GM19395 (cell line): Measurements from ENCODE around the gene SLC9B2.
A peak's percentile ranks its signal among the peaks of the same experiment; 100 is the strongest.
"Not testable (repeated sequence)": the region's sequence is repeated elsewhere in the genome, so short reads cannot be mapped to it uniquely, and the experiment has no call there.

ENCODE experiments used
- ATAC-seq: cut with Tn5 transposase; IDR thresholded peaks from one replicate; pipeline ENCODE4 v1.9.1; 2021; ENCODE audit warnings: mild to moderate bottlenecking, moderate library complexity; ENCODE audit not compliant: unreplicated experiment

The SLC9B2 gene

DNA sequence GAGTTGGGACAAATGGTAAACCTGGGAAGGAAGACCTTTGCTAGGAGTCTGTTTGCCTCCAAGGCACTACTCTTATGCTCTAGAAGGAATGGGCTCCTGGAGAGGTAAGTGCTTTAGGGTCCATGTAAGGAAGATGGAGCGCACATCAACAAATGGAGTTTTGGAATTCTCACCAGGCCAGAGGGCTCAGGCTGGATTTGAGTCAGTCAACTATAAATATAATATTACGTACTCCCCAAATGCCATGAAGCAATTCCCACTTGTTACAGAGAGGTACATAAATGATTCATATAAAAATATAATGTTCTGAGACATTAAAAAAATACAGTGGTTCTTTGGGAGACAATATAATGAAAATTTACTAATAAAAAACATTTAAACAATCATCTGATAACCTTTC is 55.4 kb downstream of the SLC9B2 start:
- no peak for ATAC-seq

DNA sequence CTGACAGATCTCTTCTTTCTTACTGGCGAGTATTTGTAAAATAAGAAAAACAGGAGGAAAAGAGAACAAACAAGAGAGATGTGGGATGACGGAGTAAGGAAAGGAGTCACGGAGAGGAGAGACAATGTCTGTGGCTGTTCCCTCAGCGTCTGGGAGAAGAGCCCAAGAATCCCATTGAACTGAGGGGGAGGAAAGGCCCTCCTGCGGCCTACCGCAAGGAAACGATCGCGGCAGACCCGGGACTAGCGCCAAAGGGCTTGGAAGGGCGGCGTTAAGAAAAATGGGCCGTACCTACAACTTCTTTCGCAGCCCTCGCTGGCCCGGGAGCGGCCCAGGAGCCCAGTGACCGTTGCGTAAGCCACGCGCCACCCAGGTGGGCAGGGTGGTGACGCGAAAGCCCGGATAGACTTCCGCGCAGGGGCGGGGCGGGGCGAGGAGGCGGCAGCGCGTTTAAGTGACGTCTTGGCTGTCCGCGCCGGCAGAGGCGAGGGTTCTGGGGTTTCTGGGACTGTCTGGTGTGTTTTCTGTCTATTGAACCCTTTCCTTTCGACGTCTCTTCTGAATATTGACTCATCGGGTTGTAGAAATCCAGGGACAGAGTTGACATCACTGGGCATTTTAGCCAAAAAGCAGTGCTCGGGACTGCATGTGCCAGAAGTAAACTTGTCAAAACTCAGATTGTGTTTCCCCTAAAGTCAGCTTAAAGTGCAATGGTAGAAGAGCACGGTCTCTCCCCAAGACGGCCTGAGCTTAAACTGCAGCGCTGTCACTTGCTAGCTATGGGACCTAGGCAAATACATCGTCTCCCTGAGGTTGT is 57.0 kb downstream of the SLC9B2 start, which contains the start of gene SLC9B1:
TSS of gene SLC9B1 (minus strand) at position 398 of the 817 bp plus-strand sequence. CDS start 27,994 bp downstream, outside the sequence.
- ATAC-seq = peak; percentile 98

DNA sequence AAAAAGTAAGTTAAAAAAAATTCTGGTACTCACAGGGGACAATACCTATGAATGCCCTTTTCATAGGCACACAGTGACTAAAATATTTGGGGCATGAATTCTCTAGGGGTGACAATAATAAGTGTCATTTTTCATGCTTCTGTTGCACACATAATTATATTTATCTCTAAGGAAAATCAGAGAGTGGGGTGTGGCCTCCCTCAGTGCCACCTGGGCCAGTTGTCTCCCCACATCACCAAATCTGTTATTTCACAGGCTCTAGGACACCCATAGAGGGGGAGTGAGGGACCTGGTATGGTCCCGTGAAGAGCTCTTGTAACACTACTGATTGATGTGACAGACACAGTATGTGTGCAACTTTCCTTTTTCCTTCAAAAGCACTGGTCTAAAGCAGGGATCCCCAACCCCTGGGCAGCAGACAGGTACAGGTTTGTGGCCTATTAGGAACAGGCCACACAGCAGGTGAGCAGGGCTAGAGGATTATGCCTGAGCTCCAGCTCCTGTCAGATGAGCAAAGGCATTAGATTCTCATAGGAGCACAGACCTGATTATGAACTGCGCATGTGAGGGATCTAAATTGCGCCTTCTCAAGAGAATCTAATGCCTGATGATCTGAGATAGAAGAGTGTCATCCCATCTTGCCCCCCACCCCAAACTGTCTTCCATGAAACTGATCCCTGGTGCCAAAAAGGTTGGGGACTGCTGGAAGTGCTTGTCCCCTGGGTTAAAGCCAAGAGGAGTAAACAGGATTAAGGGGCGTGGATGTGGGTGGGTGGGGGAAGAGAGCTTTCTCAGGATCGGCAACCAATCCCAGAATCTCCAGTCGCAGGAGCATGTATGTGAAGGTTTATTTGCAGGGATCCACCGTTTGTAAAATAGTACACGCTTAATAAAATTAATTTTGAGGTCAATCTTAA is 57.9 kb downstream of the SLC9B2 start:
- peak; percentile 0 for ATAC-seq

DNA sequence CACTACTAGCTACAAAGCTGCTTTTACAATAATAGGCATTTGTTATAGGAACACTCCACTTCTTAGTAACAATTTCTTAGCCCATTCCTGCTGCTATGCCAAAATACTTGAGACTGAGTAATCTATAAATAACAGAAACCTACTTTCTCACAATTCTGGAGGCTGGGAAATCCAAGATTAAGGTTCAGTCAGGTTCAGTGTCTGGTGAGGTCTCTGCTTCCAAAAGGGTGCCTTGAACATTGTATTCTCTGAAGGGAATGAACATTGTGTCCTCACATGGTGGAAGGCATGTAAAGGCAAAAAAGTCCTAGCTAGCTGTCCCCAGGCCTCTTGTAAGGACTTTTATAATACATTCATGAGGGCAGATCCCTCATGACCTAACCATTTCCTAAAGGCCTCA is 64.0 kb downstream of the SLC9B2 start:
- ATAC-seq = no peak

DNA sequence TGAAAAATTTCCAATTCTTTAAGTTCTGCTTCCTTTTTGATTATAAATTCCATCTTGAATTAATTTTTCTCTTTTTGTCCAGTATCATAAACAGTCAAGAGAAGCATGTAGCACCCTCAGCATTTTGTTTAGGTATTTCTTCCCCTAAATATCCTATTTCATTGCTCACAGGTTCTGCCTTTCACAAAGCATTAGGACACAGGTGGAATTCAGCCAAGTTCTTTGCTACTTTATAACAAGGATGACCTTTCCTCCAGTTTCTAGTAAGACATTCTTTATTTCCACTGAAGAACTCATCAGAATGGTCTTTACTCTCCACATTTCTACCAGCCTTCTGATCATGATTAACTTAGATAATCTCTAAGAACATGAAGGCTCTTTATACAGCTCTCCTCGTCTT is 64.5 kb downstream of the SLC9B2 start:
- ATAC-seq = no peak

DNA sequence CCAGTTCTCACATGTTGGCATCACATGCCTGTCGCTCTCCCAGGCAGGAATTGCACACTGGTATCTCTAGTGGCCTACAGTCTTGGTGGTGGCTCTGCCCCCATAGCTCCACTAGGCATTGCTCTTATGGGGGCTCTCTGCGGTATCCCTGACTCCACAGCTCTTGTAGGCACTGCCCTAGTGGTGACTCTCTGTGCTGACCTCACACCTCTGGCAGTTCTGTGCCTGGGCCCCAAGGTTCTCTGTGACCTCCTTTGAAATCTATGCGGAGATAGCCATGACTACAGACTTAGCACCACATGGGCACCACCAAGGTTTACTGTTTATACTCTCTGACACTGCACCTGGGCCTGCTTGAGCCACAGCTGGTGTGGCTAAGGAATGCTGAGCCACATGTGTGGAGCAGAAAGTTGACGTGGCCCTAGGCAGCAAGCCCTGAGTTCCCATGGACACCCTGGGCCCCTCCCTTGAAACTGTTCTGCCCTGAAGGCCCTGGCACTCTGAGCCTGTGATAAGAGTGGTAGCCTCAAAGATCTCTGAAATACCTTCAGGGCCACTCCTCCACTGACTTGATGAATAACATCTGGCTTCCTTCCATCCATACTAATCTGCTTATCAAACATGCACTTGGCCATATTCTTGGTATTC is 65.1 kb downstream of the SLC9B2 start:
- no peak for ATAC-seq

DNA sequence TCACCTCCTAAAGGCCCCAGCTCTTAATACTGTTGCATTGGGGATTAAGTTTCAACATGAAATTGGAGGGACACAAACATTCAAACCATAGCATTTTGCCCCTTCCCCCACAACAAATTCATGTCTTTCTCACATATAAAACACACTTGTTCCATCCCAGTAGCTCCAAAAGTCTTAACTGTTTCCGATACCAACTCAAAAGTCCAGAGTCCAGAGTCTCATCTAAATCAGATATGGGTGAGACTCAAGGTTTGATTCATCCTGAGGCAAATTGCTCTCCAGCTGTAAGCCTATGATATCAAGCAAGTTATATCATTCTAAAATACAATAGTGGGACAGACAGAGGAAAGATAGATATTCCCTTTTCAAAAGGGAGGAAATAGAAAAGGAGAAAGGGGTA is 65.8 kb downstream of the SLC9B2 start:
- ATAC-seq = no peak

DNA sequence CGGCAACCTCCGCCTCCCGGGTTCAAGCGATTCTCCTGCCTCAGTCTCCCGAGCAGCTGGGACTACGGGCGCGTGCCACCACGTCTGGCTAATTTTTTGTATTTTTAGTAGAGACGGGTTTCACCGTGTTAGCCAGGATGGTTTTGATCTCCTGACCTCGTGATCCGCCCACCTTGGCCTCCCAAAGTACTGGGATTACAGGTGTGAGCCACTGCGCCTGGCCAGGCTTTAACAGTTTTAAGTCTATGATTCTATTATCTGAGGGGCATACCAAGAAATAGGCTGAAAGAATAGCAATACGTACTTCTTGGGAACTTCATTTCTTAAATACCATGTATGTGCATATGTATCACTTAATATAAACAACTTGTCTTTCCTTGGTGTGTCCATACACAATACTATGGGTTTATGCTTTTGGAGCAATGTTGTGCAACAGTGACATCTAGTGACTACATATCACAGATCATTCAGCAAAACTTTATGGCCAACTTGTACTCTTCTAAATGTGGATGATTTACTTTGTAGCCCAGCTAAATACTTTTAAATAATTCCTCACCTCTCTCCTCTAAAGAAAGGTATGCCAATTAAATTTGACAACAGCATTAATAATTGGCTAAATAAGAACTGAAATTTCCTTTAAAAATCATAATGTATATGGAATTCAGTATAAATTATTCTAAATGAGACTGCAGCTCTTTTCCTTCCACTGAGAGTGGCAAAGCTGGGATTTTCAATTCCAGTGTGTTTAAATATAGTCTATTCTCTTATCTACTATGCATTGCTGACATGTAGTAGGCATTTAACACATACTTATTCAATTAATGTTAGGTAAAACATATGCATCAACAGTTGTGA is 67.5 kb downstream of the SLC9B2 start:
- ATAC-seq = peak; percentile 96

DNA sequence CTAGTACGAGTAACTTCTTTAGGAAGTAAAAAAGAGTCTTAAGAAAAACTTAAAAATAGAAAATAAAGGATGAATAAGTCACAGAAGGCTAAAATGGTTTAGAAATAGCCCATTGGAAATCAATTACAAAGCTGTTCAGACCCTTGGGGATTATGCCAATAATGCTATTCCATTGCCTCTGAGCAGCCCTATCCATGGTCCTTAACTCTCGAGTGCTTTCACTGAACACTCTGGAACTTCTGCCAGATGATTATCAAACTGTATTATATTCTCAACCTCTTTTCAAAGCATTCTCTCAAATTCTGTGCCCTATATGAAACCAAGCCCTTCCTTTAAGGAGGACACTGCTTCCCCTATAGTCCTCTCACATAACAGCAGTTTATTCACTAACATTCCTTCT is 74.0 kb downstream of the SLC9B2 start:
- no peak for ATAC-seq

DNA sequence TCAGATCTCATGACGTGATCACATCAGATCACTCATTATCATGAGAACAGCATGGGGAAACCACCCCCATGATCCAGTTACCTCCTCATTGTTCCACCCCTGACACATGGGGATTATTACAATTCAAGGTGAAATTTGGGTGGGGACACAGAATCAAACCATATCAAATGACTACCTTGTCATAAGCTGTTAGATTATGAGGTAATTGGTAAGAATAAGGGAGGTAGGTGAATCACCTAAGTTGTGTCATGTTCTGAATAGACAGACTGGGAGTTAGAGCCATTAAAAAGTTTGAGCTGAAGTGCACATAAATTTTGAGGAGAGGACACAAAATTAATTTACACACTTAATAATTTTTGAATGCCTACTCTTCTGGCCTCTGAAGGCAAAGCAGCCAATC is 81.8 kb downstream of the SLC9B2 start:
- no peak for ATAC-seq

DNA sequence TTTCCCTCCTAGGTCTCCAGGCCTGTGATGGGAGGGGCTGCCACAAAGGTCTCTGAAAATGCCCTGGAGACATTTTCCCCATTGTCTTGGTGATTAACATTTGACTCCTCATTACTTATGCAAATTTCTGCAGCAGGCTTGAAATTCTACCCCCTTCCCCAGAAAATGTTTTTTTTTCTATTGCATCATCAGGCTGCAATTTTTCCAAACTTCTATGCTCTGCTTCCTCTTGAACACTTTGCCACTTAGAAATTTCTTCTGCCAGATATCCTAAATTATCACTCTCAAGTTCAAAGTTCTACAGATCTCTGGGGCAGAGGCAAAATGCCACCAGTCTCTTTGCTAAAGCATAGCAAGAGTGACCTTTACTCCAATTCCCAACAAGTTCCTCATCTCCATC is 82.6 kb downstream of the SLC9B2 start:
- ATAC-seq = not testable (repeated sequence)

DNA sequence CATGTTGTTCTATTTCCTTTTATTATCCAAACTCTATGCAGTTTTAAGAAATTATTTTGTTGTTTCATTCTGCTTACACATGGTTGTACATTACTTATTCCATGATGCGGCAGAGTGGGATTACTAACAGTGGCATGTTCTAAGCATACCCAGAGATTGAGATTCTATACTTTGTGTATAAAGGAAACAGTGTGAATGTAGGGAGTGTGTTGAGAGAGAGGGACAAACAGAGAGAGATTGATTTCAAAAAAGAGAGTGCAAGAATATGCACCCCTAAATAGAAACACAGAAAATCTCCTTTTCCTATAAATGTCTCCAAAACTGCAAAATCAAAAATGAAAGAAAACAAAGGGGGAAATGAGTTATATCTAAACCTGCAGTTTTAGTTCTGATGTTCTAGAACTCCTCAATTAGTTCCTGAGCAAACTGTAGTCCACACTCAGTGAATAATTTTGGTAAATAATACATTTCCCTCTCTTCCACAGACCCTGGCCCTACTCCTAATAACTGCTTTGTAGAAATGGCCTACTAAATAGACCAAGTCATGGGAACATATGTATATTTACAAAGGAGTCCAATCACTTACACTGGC is 88.0 kb downstream of the SLC9B2 start:
- no peak for ATAC-seq

DNA sequence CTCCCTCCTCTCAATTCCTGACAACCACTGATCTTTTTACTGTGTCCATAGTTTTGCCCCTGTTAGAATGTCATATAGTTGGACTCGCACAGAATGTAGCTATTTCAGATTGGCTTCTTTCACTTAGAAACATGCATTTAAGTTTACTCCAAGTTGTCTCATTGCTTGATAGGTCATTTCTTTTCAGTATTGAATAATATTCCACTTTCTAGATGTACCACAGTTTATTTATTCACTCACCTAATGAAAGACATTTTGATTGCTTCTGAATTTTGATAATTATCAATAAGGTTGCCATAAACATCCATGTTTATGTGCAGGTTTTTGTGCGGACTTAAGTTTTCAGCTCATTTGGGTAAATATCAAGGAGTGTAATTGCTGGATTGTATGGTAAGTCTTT is 95.6 kb downstream of the SLC9B2 start:
- no peak for ATAC-seq
